Natural killer cell (primary cell): ENCODE measurements around the gene SOX8. TPM values are rescaled to one million over a fixed set of nuclear protein-coding genes. Genes with fewer than 3 reads are reported as not detected.

ENCODE experiments used
- ATAC-seq, 3 donors: fragments of 150-1000 bp in 2 of 3; fragments of 200-7000 bp in 1 of 3; cut with Tn5 transposase; 1 replicate in 1 of 3; 2 replicates in 2 of 3; pipeline ENCODE4 v1.10.0; 2021; ENCODE audit warnings: mild to moderate bottlenecking in 2 of 3, moderate library complexity in 2 of 3
- DNase-seq, 2 donors: peaks; one replicate each; pipeline versions ENCODE4 v3.0.0 to v3.0.0-alpha.2; 2013 to 2021; ENCODE audit warnings: mixed read lengths in 1 of 2
- H3K27ac ChIP-seq: one replicate; pipeline ENCODE4 v1.5.1; 2013; ENCODE audit warnings: mild to moderate bottlenecking, low read length
- H3K27me3 ChIP-seq: one replicate; pipeline ENCODE4 v1.6.1; 2013; ENCODE audit warnings: low read length; ENCODE audit not compliant: control insufficient read depth, insufficient read depth
- H3K36me3 ChIP-seq: one replicate; pipeline ENCODE4 v1.6.1; 2013; ENCODE audit warnings: low read length; ENCODE audit not compliant: control insufficient read depth, insufficient read depth
- H3K4me1 ChIP-seq: one replicate; pipeline ENCODE4 v1.6.1; 2013; ENCODE audit warnings: low read length; ENCODE audit not compliant: control insufficient read depth, insufficient read depth
- H3K4me3 ChIP-seq: one replicate; pipeline ENCODE4 v1.5.1; 2013; ENCODE audit warnings: low read length
- H3K9me3 ChIP-seq: one replicate; pipeline ENCODE4 v1.6.1; 2013; ENCODE audit warnings: low read length; ENCODE audit not compliant: control insufficient read depth, insufficient read depth
- H3K27ac Mint-ChIP-seq, 2 donors: one replicate each; pipeline ENCODE4 v1.8.0; 2022; ENCODE audit warnings: mild to moderate bottlenecking in 2 of 2, mixed read lengths in 2 of 2, moderate library complexity in 1 of 2
- H3K27me3 Mint-ChIP-seq, 2 donors: one replicate each; pipeline ENCODE4 v1.8.0; 2022; ENCODE audit warnings: low read depth in 2 of 2, mixed read lengths in 2 of 2
- H3K36me3 Mint-ChIP-seq: one replicate; pipeline ENCODE4 v1.8.0; 2022; ENCODE audit warnings: mixed read lengths
- H3K4me1 Mint-ChIP-seq, 2 donors: one replicate each; pipeline ENCODE4 v1.8.0; 2022; ENCODE audit warnings: mixed read lengths in 2 of 2
- H3K4me3 Mint-ChIP-seq: one replicate; pipeline ENCODE4 v1.8.0; 2022; ENCODE audit warnings: mild to moderate bottlenecking, moderate library complexity, mixed read lengths
- H3K9me3 Mint-ChIP-seq, 2 donors: one replicate each; pipeline ENCODE4 v1.8.0; 2022; ENCODE audit warnings: mixed read lengths in 2 of 2
- WGBS: methylation state at CpG from one replicate; pipeline ENCODE4 v1.1.7; 2013; ENCODE audit warnings: missing lambda C conversion rate; ENCODE audit not compliant: insufficient coverage; 5-methylcytosine and 5-hydroxymethylcytosine counted together
- intact Hi-C: fragments of 100-400 bp; cut with micrococcal nuclease; formaldehyde crosslinking; loops from one replicate; pipeline ENCODE4 v1.14.2; 2022
- total RNA-seq, 4 donors: library from RNA; stranded (reverse); fragments of 120-200 nt in 1 of 4; gene quantifications; one replicate each; pipeline versions ENCODE4 v1.2.3 to v1.2.4, GENCODE V29; 2013 to 2022
- TF ChIP-seq, protein P1 (sequence below): fragments of 200-600 bp; IDR thresholded peaks from one replicate; pipeline ENCODE4 v1.8.0; 2022; ENCODE audit warnings: antibody characterized with exemption

The SOX8 gene
- total RNA-seq, 3 donors from 2014 or later (not counting 1 experiment from before 2014, with no cell fraction given), result not detected

DNA sequence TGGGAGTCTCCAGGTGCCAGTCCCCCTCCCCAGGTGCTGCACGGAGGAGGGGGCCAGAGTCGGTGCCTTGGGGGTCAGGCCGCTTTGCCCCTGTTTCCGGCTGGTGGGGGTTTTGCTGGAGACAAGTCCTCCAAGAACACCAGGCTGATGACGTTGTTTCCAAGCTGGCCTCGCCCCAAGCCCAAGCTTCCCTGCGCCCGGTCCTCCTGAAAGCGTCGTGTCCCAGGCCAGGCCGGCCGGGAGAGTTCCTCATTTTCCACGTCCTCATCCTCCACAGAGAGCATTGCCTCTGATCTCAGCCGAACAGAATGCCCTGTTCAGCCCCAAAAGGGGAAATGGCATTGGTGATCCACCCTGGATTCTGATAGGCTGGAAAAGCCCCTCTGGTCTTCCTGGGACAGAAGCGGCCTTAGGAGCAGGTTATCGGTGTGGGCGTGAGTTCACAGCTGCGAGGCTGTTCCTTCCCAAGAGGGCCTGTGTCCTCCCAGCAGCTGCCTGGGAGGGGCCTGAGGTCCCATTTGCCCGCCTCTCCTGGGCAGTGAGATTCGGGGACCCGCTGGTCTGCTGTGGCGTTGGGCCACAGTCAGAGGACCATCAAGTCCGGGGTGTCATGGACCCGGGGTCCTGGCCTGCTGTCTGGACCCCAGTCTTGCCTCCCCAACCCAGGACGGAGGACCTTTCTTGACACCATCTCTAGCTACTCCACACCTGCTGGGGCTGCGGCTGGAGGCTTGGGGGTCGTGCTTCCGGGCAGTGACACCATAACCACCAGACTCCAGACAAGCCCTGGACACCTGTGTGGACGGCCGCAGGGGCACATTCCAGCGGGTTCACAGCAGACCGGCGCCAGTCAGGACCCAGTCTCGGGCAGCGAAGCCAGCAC lies 7.1 kb downstream of the SOX8 start:
- ATAC-seq, result no peak
- Mint-ChIP-seq H3K27me3 (no peaks in the 10 kb centered on the region), H3K4me3 (no peak overlapping the region), H3K36me3 (no peaks in the 10 kb centered on the region), H3K4me1 (no peaks in the 10 kb centered on the region), H3K9me3 (no peaks in the 10 kb centered on the region), H3K27ac (no peak overlapping the region)
- no peak overlapping the region for H3K4me3 ChIP-seq
- H3K27me3 ChIP-seq, result no peaks in the 10 kb centered on the region
- intact Hi-C loops, result no loop called here
- WGBS, result 75% methylated on average over 35 of the region's 35 CpGs
- no peaks in the 10 kb centered on the region for H3K4me1 ChIP-seq
- H3K27ac ChIP-seq, result no peak overlapping the region
- H3K36me3 ChIP-seq, result no peaks in the 10 kb centered on the region
- no peak for DNase-seq
- TF ChIP-seq, protein P1, sequence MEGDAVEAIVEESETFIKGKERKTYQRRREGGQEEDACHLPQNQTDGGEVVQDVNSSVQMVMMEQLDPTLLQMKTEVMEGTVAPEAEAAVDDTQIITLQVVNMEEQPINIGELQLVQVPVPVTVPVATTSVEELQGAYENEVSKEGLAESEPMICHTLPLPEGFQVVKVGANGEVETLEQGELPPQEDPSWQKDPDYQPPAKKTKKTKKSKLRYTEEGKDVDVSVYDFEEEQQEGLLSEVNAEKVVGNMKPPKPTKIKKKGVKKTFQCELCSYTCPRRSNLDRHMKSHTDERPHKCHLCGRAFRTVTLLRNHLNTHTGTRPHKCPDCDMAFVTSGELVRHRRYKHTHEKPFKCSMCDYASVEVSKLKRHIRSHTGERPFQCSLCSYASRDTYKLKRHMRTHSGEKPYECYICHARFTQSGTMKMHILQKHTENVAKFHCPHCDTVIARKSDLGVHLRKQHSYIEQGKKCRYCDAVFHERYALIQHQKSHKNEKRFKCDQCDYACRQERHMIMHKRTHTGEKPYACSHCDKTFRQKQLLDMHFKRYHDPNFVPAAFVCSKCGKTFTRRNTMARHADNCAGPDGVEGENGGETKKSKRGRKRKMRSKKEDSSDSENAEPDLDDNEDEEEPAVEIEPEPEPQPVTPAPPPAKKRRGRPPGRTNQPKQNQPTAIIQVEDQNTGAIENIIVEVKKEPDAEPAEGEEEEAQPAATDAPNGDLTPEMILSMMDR, result no peak
- no peaks in the 10 kb centered on the region for H3K9me3 ChIP-seq

DNA sequence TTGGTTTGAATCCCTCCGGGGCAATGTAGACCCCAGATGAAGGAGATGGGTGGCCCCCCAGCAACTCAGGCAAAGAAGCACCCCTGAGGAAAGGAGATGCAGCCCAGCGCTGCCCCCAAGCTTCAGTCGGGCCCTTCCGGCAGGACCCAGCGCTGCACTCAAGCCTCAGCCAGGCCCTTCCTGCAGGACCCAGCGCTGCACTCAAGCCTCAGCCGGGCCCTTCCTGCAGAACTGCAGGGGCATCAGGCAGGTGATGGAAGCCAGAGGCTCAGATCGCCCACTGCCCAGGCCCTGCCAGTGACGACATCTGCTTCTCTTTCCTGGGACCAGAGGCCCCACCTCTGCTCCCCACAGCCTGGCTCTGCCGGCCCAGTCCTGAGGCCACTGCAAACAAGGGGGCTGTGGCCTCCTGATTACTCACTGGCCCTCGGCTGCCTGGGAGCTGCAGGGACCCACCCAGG lies 7.8 kb downstream of the SOX8 start:
- intact Hi-C loops, result no loop called here
- Mint-ChIP-seq H3K27ac (no peak overlapping the region), H3K9me3 (no peaks in the 10 kb centered on the region), H3K4me1 (no peaks in the 10 kb centered on the region), H3K4me3 (no peak overlapping the region), H3K27me3 (no peaks in the 10 kb centered on the region), H3K36me3 (no peaks in the 10 kb centered on the region)
- Histone ChIP-seq H3K4me1 (no peaks in the 10 kb centered on the region), H3K4me3 (no peak overlapping the region), H3K27me3 (no peaks in the 10 kb centered on the region), H3K36me3 (no peaks in the 10 kb centered on the region), H3K9me3 (no peaks in the 10 kb centered on the region), H3K27ac (no peak overlapping the region)
- no peak for DNase-seq
- TF ChIP-seq, protein P1, result no peak
- WGBS, result 94% methylated on average over 11 of the region's 11 CpGs
- no peak for ATAC-seq

DNA sequence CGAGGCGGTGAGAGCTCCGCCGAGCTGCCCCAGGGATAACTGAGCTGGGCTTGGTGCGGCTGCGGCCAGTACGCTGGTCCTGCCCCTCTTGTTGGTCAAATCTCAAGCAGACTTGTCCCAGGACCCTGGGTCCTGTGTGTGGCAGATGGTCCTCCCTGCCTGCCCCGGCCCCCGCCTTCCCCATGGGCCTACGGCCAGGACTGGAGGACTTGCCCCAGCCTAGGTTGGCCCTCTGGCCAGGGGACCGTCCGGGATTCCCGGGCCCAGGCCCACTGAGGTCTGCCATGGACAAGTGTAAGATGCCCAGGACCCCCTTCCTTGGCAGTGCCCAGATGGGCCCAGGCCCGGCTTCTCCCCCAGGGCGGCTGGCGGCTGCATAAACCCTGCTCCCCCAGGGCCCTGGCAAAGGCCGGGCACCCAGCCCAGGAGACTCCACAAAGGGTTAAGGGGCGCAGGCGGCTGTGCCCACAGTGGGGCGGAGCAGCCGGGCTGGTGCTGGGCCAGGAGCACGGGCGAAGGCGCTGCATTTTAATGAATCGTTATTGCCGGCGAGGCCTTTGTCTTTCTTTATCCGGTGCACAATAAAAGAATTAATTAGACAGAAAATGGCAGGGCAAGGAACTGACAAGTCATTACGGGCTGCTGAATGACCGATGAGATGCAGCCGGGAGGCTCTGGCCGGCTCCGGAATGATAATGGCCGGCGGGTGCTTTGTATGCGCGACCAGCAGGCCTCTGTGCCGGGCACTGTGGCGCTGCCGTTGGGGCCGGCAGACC lies 9.1 kb downstream of the SOX8 start:
- H3K4me3 ChIP-seq, result no peak overlapping the region
- no peak overlapping the region for H3K27ac ChIP-seq
- intact Hi-C loops, result no loop called here
- H3K4me3 Mint-ChIP-seq, result no peak overlapping the region
- H3K36me3 Mint-ChIP-seq, result no peaks in the 10 kb centered on the region
- H3K9me3 Mint-ChIP-seq, result no peaks in the 10 kb centered on the region
- H3K4me1 ChIP-seq, result no peaks in the 10 kb centered on the region
- TF ChIP-seq, protein P1, result no peak
- no peaks in the 10 kb centered on the region for H3K4me1 Mint-ChIP-seq
- H3K27me3 Mint-ChIP-seq, result peaks cover 5 to 10% of the 10 kb centered on the region in 2 donors
- H3K9me3 ChIP-seq, result peaks cover 7% of the 10 kb centered on the region
- H3K27me3 ChIP-seq, result no peaks in the 10 kb centered on the region
- no peaks in the 10 kb centered on the region for H3K36me3 ChIP-seq
- no peak overlapping the region for H3K27ac Mint-ChIP-seq
- WGBS, result 94% methylated on average over 41 of the region's 41 CpGs
- ATAC-seq (no peak), DNase-seq (no peak)
